ENCODE data around the gene PI4KB.

Gene PI4KB

DNA sequence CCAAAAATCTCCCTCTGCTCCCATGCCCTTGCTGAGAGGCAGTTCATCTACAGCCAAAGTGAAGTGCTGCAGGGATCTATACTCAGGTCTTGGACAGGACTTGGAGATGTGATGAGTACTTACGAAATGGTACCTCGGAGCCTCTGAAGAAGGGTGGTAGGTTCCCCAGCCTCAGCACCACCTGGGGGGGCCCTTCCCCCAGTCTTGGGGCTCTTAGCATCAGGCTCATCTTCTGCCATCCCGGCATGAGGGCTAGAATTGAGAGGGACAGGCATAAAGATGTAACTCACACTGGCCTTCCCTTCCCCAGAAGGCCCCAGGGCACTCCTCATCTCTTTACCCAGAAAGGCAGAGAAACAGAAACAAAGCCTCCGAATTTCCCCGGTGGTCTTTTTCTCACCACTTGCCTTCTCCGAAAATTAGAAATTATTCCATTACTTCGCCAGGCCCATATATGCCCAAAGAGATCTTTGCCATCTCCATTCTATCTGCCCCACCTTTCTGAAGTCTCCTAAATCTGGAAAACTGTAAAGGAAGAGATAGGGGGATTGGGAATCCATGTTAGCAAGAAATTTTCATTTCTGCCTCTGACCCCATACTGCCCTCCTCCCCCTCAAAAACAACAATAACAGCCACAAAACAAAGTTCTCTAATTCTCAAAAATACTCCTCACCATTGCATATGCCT is 19.0 kb upstream of the PI4KB start:
- no peak for DNase-seq

DNA sequence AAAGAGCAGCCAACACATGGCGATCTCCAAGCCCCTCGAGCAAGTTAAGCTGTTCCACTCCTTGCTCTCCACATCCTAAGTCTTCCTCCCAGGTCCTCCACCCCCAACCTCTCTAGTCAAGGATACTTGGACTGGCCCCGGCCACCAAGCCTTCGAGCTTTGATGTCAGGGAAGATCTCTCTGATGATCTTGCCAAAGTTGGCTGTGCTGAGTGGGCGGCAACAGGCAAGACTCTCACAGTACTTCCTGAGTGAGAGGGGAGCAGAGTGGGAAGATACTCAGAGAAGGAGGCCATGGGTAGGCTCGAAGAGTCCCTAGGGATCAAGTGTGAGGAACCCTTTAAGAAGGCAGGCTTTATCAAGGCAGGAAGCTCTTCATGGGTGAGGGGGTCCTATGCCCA is 17.1 kb upstream of the PI4KB start:
- no peak for DNase-seq

DNA sequence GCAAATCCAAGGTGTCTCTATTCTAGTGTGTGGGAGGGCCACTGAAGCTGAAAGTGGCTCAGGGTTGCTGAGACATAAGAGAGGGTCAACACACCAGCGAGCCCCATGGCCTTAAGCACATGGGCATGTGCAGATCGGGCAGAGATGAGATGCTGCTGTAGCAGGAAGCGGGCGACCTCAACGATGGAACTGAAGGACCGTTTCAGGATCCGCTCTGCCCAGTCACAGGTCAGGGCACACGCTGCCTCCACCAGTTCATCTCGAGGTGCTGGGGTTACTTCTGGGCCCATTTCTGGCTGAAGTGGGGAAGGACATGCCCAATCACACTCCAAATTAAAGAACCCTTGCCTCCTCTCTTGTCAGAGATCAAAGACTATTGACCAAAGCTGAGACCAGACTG is 16.4 kb upstream of the PI4KB start:
- DNase-seq, result no peak

DNA sequence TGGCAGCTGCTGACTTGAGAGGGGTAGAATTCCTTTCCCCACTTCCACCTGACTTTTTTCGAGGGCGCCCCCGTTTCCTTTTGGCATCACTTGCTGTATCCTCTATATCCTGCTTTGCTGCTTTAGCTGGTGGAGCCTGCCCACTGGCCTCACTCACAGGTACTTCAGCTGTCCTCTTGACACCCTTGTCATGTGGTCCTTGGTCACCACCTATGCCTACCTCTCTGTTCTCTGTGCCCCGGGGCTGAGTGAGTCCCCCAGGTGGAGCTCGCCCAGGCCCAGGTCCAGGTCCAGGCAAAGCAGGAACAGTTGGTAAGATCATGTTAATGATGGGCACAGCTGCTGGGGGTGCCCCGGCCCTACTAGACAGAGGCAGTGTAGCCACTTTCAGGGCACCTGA is 15.4 kb upstream of the PI4KB start:
- DNase-seq, result no peak

DNA sequence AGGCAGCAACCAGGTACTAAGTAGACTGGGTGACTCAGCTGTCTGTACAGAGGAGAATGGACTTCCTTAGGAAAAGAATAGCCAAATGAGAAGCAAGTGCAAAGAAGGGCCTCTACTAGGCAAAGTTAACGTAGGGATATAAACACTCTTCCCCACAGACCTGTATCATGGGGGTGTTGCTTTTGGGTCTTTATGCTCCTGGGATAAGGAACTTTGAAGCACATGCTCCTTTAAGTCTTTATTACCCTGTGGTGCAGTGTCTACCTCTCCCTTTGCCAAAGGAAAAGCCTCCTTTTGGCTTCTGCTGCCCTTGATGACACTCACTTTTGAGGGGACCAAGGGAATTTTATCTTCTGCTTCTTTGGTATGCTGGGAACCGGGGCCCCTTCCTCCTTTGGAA is 14.8 kb upstream of the PI4KB start:
- no peak for DNase-seq

DNA sequence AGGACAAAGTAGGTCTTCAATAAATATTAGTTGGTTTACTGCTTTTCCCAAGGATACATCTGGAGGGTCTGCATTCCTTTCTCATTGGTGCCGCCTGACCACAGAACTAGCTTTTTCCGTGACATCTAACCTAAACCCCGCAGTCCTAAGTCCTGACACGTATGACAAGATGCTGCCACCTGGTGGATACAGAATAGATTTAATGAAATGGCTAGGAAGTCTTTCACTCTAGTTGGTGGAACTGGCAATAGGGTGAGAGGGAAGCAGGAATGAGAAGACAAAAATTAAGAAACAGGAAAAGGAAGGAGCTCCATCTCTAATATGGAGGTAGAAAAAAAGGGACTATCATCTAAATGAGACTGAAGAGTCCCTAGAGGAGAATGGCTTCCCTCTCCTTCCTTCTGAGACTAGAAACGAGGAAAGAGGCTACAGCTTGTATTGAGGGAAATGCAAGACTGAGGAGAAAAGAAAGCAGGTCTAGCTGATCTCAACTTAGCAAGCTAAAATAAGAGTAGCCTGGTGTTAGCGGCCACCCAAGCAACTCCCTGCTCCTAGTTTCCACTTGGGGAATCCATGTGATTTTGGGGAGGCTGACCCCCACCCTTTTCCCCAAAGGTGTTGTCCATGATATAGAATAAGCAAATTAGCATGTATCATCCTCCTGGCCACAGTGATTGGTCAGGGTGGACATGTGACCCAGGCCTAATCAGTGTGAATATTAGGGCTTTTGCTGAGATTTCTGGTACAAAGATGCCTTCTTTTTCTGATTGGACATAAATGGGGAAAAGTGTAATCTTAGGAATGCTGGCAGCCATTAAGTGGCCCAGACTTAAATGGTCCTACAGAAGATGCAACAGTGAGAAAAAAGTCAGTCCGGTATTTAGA is 13.9 kb upstream of the PI4KB start:
- peak; percentile 38 for DNase-seq

DNA sequence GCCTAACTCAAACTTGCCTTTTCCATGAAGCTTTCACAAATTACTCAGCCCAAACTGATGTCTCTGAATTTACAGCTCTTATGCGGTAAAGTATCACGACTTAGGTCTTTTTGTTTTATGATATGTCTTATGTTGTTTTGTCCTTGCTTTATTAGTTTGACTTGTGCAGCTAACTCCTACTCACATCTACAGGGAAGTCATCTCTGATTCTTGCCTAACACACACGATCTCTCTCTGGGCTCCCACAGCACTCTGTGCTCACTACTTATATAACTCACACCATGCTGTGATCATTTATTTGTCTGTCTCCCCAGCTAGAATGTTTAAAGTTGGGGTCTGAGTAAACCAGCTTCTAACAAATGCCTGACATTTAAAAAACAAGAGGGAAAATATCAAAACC is 9.3 kb upstream of the PI4KB start:
- DNase-seq, result no peak

DNA sequence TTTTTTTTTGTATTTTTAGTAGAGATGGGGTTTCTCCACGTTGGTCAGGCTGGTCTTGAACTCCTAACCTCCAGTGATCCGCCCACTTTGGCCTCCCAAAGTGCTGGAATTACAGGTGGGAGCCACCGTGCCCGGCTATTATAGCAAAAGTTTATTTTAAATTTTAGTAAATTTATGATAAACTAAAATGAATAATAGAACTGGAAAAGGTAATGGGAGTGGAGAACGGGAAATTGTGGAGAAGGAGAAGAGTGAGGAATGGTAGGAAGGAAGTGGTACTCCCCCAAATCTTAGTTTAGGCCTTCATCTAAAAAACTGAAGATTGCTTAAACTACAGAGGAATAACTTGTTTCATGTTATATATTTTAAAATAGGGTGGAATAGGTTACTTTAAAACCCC is 7.6 kb upstream of the PI4KB start:
- no peak for DNase-seq

DNA sequence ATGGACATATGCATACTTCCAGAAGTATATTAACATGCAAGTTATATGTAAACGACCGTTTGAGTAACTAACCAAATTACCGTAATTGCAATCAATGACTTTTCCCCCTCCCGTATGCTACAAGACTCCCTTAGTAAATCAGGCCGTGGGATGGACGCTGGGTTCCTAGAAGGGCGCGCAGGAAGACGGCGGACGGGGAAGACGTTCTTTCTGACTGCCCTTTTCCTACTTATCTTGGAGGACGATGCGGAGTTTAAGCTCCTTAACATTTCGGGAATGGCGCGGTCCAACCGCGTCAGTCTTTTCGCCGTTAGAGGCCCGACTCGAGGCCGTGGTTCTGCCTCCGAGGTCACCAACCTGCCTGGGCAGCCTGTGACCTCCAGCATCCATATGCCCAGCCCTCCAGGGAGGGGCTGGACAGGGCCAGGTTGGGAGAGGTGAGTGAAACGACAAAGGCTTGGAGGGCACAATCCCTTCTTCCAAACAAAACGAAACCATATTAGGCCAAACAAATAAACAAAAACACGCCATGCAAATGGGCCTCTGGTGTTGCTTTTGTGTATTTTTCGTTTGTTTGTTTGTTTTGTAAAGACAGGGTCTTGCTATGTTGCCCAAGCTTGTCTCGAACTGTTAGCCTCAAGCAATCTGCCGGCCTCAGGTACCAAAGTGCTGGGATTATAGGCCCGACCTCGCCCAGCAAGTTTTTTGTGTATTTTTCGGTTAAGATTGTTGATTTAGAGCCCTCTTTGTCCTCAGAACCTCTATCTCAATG is 873 bp upstream of the PI4KB start:
- DNase-seq, result no peak

DNA sequence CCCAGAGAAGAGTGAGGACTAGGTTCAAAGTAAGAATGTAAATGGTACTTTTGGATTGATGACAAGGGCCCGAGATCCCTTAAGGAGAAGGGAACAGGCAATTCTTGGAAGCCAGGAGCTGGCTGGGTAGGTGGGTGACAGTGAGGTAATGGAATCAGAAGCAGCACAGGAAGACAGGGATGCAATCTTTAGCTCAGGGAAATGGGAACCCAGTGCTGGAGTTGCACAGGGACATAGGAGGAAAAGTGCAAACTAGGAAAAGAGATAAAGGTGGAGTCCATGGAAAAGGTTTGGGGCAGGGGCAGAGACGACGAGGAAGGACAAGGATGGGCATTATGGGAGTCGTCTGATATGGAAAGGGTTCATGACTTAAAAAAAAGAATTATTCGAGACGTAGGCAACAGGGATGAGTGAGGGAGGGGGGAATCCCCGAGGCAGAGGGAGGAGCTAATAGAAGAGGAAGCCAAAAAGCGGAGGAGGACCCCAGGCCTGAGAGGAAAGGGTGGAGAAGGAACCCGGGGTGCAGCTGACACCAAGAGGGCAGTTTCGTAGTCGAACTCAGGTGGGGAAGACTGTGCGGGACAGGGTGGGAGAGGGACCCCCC is 495 bp downstream of the PI4KB start:
- peak; percentile 38 for DNase-seq

DNA sequence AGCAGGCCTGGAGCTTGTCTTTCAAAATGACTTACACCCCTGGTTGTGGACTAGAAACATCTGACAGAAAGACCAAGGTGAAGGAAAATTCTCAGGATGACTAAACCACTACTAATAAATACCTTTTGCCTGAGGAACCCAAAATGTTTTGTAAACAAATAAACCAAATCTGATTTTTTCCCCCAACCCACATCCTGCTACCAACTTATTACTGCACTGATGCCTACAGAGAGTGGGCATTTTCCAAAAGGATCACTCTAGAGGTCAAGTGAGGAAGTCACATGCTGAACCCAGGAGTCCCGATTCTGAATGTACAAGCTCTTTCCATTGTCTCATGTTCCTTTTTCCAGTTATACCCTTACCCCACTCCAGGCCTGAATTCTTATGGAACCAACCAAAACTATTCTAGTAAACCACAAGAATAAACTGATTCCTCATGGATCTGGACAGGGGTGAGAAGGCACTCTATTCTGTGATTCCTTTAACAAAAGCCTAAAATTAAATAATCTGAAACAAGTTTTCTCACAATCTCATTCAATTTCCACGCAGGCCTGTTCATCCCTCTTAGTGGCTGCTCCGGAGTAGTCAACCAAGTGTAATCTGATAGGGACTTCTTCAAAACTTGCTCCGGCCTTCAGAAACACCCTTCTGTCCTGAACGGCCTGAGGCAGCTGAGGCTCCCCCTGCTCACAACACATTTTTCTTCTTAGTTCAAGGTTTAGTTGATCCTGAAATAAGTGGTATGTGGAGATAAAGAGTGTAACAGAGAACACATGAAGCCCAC is 1.4 kb downstream of the PI4KB start:
- no peak for DNase-seq

DNA sequence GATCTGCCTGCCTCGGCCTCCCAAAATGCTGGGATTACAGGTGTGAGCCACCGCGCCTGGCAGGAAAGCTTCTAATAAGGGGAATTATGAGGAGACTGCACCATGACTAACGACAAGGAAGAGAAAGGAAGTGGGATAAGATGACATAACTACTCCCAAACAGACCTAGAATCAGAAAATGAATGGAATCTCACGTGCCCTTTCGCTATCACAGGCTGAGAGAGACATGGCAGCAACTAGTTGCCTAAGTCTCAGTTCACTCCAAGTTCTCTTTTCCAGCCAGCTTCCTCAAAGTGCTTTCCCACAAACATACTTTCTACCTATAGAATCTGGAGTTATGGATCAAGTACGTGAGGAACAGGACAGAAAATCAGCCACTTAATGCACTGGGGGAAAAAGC is 2.0 kb downstream of the PI4KB start:
- no peak for DNase-seq

DNA sequence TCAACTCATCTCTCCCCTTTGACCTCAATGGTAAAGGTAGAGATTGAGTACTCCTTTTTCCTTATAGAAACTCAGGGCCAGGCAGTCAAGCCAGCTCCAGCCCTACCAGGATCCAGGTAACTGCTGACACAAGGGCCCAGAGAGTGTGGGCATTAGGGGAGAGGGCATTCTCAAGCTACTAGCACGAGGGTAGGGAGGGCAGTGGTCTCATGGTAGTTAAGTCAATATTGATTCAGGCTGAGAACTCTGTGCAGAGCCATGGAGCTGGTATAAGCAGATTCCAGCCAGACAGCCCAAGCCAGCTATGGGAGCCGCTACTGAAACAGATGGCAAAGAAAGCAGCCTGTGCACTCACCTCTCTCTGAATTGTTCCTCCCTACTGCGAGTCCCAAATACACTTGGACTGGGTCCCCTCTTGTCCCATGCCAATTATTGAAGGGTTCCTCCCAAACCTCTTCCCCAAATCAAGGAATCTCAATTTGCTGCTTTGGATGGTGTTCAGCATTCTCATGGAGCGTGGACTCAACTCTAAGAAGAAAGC is 2.8 kb downstream of the PI4KB start:
- DNase-seq, result no peak

DNA sequence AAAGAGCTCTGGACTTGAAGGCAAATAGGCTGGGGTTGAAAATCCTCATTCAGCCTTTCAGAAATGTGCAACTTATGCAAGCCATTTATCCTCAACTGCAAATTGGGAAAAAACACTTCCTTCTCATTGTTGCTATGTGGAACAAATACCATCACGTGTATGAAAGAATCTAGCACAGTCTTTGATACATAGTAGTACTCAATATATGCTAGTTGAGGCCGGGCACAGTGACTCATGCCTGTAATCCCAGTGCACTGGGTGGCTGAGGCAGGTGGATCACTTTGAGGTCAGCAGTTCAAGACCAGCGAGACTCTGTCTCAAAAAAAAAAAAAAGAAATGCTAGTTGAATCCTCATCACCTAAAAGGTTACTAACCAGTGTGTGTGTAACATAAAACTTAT is 8.2 kb downstream of the PI4KB start:
- DNase-seq, result no peak

DNA sequence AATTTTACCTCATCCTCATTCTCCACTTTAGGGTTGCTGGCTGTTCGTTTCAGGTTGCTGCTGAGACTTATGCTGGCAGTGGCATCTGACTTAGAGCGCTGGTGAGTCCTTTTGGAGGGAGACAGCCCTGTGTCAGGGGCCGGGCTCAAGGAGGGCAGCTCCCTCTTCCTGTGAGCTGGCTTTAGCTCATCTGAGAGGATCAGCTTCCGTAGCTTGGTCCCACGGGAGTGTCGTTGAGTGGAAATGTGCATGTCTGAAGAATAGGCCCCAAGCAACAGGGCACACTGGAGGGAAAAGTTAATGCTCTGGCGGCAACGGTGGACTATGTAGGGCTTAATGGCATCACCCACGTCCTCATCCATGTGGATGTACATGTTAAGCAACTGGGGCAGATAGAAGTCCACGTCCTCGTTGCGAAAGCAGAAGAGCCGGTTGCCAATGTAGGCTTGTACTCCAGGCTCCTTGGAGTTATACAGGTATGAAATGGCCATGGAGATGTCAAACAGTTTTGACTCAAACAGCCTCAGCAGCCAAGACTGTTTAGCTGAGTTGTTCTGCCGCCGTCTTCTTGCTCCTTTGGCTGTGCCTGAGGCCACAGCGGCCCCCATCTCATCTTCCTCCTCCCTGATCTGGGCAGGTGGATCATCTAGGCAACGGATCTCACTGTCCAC is 11.5 kb downstream of the PI4KB start:
- DNase-seq, result no peak

DNA sequence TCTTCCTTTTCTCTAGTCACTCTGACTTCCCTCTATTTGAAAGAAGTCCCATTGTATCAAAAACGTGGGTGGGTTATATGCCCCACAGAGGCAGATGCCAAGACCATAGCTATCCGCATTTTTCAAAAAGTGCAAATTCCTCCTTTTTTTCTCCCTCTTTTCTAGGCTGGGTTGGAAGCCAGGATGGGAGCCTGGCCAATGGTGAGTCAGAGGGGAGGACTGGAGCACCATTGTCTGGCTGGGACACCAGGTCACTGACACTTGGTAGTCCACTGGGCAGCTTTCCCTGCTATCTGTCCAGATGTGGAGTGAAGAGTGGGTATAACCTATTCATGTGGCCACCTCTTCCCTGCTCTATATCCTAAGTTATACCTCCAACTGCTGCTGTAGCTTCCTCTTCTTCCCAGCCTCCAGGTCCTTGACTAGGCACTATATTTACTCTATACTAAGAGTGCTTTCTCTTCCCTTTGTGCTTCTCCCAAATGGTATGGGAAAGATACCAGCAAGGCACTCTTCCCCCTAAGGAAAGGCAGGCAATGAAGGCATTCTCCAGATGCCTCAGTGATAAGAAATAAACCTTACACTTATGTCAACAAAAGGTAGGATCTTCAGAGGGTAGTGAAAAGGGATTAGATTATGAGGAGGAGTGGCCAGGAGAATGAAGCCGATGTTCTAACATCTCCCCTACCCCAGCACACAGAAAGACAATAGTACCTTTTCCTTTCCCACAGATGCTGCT is 12.9 kb downstream of the PI4KB start:
- no peak for DNase-seq

DNA sequence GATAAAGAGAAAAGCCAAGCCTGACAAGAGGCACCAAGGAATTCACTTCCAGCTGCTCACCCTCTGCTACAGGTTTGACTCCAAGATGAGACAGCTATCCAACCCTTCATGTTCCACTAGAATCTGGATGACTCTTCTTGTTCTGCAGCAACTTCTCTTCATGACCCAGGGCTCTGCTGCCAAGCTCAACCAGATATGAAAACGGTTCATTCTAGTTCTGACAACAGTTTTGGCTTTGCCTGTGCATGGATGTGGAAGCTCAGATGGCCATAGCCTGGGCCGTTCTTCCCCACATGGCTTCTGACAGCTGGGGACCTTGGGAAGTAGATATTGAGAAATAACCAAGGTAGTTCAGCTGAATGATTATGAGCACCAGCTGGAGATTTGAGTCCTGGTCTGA is 13.7 kb downstream of the PI4KB start:
- DNase-seq, result no peak

DNA sequence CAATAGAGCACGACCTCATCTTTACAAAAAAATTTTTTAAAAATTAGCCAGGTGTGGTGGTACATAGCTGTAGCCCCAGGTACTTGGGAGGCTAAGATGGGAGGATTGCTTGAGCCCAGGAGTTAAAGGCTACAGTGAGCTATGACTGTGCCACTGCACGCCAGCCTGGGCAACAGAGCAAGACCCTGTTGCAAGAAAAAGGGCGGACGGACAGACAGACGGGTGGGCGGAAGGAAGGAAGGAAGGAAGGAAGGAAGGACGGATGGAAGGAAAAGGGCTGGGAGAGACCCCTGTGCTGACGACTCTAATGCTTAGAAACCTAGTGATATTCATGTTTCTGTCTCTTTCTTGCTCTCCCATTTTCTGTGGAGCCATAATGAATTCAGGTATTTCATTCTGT is 14.4 kb downstream of the PI4KB start:
- DNase-seq, result no peak

DNA sequence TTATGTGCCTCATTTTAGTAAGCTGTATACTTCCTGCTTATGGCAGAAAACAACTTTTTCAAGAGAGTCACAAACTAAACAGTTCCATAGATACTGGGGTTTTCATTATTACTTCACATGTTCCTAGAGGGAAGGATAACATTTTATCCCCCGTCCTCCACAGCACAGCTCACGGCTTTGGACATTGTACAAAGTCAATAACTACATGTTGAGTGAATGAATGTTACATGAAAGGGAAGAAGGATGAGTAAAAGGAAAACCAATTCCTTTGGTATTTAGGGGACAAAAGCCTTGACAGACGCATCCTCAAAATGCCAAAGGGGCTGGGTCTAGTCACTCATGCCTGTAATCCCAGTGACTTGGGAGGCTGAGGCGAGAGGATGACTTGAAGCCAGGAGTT is 14.8 kb downstream of the PI4KB start:
- DNase-seq, result no peak

DNA sequence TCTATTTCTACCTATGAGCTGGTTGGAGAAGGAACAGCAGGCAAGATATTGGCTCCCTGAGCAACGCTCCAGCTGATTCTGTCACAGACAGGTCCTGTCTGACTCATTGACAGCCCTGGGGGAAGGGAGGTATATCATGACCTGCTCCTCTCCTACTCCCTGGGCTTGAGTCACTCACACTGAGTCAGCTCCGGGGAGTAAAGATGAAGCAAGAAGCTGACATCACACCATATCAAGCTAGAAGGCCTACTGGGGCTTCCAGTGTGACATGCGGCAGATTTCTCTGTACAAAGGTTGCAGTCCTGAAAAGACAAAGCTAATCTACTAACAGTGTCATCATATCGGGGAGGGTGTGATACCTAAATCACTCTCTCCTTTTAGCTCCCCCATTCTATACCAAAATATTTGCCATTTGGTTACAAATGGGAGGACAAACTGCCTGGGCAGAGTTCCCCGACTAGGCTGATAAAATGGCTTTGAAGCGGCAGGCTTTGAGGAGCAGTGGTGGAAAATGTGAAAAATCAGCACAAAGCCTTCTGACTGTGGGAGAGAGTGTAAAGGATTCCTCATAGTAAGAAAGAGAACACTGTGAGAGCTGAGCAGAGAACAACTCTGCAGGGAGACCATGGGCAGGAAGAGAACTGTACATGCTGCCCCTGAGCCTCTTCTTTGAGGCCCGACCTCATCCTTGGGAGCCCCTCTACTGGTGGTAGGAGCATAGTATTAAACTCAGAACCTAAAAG is 15.5 kb downstream of the PI4KB start:
- no peak for DNase-seq
